Sigmoid colon (tissue), 4 donors: ENCODE measurements around the gene EXOSC6.

Experiments
- CTCF ChIP-seq, 4 experiments: fragments of 450-650 bp in 3 of 4; fragments of 200-600 bp in 1 of 4; IDR thresholded peaks; one replicate each; pipeline ENCODE4 v1.5.1; 2016 to 2019; ENCODE audit warnings: antibody characterized with exemption in 4 of 4, mild to moderate bottlenecking in 3 of 4, moderate library complexity in 2 of 4
- EP300 ChIP-seq, 4 donors: sonication (generic); formaldehyde crosslinking; IDR thresholded peaks; one replicate each; pipeline ENCODE4 v1.6.1; 2017; ENCODE audit warnings: antibody characterized with exemption in 4 of 4
- POLR2AphosphoS5 ChIP-seq, 4 donors: sonication (generic); formaldehyde crosslinking; IDR thresholded peaks; one replicate each; pipeline ENCODE4 v1.6.1; 2017; ENCODE audit warnings: antibody characterized with exemption in 4 of 4

GRCh38 chr16:70267516-70267915 lies 15.8 kb upstream of the EXOSC6 start:
- TF ChIP-seq CTCF (IDR thresholded peaks at IDR 0.05), result peak in 3 of 4 experiments; percentile 27 to 42 (median 35)
- no peak for TF ChIP-seq EP300 (IDR thresholded peaks at IDR 0.05)
- TF ChIP-seq POLR2AphosphoS5 (IDR thresholded peaks at IDR 0.05), result no peak
